Neural progenitor cell (in vitro differentiated cells): ENCODE data around the gene TYMS.

Experiments used
- EZH2phosphoT487 ChIP-seq: fragments of 200-600 bp; sonication (generic); IDR thresholded peaks from 2 replicates; pipeline ENCODE4 v1.6.1; 2017; ENCODE audit warnings: antibody characterized with exemption
- TF ChIP-seq, protein P1 (sequence below): fragments of 200-600 bp; sonication (generic); IDR thresholded peaks from 2 replicates; pipeline ENCODE4 v1.5.1; 2017; ENCODE audit warnings: antibody characterized with exemption, mild to moderate bottlenecking

DNA sequence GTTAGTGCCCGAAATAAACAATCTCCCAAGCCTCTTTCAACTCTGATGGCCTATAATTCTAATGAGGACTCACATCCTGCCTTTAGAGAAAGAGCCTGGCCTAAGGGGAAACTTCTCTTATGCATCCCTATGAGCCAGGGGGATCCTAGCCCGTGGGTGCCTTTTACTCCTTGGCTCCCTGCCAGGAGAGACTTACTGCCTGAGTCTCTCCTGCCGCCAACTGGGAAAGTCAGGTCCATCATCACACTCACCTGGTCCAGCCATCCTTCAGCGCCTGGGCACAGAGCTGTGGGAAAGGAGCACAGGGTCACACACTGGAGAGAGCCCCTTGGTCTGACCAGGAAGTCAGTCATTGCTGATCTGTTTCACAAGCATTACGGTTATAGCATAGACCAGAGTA lies 30.9 kb downstream of the TYMS start:
- TF ChIP-seq, protein P1, sequence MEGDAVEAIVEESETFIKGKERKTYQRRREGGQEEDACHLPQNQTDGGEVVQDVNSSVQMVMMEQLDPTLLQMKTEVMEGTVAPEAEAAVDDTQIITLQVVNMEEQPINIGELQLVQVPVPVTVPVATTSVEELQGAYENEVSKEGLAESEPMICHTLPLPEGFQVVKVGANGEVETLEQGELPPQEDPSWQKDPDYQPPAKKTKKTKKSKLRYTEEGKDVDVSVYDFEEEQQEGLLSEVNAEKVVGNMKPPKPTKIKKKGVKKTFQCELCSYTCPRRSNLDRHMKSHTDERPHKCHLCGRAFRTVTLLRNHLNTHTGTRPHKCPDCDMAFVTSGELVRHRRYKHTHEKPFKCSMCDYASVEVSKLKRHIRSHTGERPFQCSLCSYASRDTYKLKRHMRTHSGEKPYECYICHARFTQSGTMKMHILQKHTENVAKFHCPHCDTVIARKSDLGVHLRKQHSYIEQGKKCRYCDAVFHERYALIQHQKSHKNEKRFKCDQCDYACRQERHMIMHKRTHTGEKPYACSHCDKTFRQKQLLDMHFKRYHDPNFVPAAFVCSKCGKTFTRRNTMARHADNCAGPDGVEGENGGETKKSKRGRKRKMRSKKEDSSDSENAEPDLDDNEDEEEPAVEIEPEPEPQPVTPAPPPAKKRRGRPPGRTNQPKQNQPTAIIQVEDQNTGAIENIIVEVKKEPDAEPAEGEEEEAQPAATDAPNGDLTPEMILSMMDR, result no peak
- no peak for TF ChIP-seq EZH2phosphoT487
